GM21723 (cell line): Measurements from ENCODE around the gene PDGFB.

Experiments used
- ATAC-seq: cut with Tn5 transposase; IDR thresholded peaks from one replicate; pipeline ENCODE4 v1.9.1; 2021; ENCODE audit warnings: mild to moderate bottlenecking, moderate library complexity; ENCODE audit not compliant: unreplicated experiment

Gene PDGFB

DNA sequence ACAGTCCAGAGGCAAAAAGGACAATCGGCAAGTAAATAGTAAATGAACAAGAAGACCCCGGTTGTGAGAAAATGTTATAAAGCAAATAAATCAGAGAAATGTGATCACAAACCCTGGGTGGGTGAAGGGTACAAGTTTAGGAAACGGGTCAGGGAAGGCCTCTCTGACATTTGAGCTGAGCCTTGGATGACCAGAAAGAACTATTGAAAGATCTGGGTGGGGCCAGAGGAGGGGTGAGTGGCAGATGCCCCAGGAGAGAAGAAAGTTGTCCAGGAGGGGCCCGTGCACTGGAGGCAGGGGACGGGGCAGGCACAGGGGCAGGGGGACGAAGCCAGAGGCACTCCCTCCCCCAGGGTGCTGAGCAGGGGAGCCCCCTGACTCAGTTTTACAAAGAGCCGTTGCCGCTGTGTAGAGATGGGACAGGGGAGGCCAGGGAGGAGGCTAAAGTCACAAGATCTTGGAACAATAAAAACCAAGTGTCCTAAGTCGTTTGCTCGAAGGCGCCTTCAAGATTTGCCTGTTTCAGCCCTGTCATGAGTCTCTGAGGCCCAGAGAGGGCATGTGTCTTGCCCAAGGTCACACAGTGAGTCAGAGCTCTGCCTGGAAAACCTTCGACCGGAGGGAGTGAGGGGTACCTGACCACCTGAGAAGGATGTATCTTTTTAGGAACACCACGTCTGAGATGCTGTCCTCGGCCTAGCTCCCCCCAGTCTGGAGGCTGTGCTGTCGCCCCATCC lies 10.8 kb upstream of the PDGFB start:
- no peak for ATAC-seq

GRCh38 chr22:39254789-39255298 lies 10.1 kb upstream of the PDGFB start:
- no peak for ATAC-seq

DNA sequence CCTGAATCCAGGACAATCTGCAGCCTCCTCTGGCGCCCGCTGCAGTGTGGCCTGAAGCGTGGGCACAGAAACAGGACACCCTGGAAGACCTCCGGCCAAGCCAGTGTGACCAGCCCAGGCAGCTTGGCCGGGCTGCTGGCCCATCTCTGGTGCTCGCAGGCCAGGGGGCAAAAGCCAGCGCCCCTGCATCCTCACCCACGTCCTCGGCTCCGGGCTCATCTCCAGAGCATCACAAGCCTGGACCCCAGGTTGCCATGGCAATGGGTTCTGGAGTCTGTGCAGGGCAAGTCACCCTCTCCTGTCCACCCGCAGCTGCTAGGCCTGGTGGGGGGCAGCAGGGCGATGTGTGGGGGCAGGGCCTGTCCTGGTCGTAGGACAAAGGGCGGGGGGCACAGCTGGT lies 9.3 kb upstream of the PDGFB start:
- ATAC-seq = no peak

DNA sequence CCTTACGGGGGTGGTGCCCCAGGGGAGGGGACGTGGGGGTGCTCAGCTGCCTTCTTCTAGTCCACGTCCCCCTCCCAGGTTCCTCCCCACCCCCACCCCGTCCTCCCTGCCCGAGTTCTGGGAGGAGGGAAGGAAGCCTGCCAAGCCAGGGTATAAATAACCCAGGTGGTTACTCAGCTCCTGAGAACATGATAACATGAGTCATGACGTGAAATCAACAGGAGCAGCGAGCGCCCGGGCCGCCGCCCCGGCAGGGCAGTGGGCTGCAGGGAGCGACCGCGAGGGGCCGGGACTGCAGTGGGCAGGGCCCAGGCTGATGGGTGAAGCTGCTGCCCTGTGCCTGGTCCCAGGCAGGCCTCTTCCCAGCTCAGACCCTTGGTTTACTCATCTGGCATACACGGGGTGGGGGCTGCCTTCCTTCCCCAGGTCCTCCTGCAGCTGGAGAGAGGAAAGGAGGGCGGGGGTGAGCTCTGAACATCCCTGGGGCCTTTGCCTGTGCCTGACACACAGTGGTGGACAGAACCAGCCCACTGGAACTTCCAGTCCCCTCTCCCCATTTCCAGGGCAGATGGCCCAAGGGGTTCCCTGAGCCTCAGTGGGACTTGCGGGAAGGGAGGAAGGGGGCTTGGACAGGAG lies 8.8 kb upstream of the PDGFB start:
- no peak for ATAC-seq

- ATAC-seq = no peak
These were observed 8.0 kb upstream of the PDGFB start for GRCh38 chr22:39252461-39253434.

- ATAC-seq = no peak
These were observed 7.1 kb upstream of the PDGFB start for GRCh38 chr22:39251762-39252460.

GRCh38 chr22:39250838-39251237 lies 6.1 kb upstream of the PDGFB start:
- no peak for ATAC-seq

DNA sequence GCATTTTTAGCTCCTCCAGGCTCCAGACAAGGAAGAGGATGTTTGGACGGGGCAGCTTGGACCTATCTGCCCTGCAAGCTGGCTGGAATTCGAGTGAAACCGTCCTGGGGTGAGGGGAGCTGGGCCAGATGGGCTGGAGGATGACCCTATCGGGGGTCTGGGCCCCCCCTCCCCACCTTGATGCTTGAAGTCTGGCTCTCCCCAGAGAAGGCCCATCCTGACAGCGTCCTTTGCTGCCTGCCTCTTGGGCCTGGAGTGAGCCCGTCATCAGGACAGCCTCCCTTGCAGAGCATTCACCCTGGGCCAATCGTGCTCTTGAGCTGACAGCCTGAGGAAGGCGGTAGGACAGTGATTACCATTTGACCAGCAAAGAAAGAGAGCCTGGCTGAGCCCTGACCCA lies 5.3 kb upstream of the PDGFB start:
- ATAC-seq = no peak

DNA sequence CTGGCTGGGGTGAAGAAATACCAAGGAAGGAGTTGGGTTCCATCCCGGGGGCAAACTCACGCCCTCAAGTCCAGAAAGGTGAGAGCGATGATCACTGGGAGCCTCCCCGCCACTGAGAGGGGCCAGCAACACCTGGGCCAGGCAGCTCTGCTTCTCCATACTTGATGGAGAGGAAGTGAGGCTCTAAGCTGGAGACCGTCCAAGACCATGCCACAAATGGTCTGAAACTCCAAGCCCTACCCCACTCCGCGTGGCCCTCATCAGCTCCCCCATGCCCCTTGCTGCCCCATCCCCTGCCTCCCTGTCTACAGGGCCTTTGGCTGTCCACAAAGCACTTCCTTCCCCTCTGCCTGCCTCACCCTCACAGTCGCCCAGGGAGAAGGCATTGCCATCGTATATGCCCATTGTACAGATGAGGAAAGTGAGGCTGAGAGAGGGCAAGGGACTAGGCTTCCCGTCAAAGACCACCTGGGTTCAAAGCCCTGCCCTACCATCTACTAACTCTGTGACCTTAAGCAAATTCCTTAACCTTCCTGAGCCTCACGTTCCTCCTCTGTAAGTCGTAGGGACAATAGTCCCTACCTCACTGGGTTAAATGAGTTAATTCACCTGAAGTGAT lies 4.4 kb upstream of the PDGFB start:
- ATAC-seq = no peak

- no peak for ATAC-seq
These were observed 3.5 kb upstream of the PDGFB start for GRCh38 chr22:39248254-39248653.

GRCh38 chr22:39247361-39247760 lies 2.6 kb upstream of the PDGFB start:
- no peak for ATAC-seq

- ATAC-seq = no peak
These were observed 2.0 kb upstream of the PDGFB start for GRCh38 chr22:39246690-39247332.

DNA sequence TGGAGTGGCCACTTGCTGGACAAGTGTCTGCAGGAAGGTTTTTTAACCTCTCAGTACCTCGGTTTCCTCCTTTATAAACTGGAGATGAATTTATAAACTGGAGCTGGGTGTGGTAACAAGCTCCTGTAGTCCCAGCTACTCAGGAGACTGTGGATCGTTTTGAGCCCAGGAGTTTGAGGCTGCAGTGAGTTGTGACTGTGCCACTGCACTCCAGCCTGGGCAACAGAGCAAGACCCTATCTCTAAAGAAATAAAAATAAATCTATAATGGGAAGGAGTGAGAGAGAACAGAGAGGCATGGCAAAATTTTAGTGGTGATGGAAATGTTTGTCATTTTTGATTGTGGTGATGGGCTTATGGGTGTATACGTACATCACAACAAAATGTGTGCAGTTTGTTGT lies 1.4 kb upstream of the PDGFB start:
- no peak for ATAC-seq

- no peak for ATAC-seq
These were observed 603 bp upstream of the PDGFB start for GRCh38 chr22:39245130-39246039.

- no peak for ATAC-seq
These were observed 666 bp downstream of the PDGFB start for GRCh38 chr22:39244136-39244495.

- no peak for ATAC-seq
These were observed 1.2 kb downstream of the PDGFB start for GRCh38 chr22:39243439-39244135.

GRCh38 chr22:39242595-39243438 lies 2.0 kb downstream of the PDGFB start:
- ATAC-seq = no peak
